MM.1S (cell line): ENCODE data around the gene DKK3.

Source experiments
- DNase-seq: peaks from one replicate; pipeline ENCODE4 v3.0.0-alpha.2; 2015
- H2AFZ ChIP-seq: fragments of 300-600 bp; sonication (generic); 2 replicates; pipeline ENCODE4 v1.6.0; 2016; ENCODE audit warnings: antibody characterized with exemption, low read length
- H3F3A ChIP-seq: fragments of 300-600 bp; sonication (generic); 2 replicates; pipeline ENCODE4 v1.6.1; 2016; ENCODE audit warnings: mild to moderate bottlenecking, antibody characterized with exemption, low read length, moderate library complexity, mixed read lengths; ENCODE audit not compliant: insufficient read depth
- H3K27ac ChIP-seq: fragments of 300-600 bp; sonication (generic); 2 replicates; pipeline ENCODE4 v1.5.1; 2016; ENCODE audit warnings: mild to moderate bottlenecking, low read length
- H3K27me3 ChIP-seq: fragments of 300-600 bp; sonication (generic); replicated peaks from 2 replicates; pipeline ENCODE4 v1.6.0; 2016; ENCODE audit warnings: low read length; ENCODE audit not compliant: insufficient read depth
- H3K36me3 ChIP-seq: fragments of 300-600 bp; sonication (generic); replicated peaks from 2 replicates; pipeline ENCODE4 v1.6.1; 2016; ENCODE audit warnings: mild to moderate bottlenecking, low read length, mixed read lengths; ENCODE audit not compliant: insufficient read depth
- H3K4me1 ChIP-seq: fragments of 300-600 bp; sonication (generic); 2 replicates; pipeline ENCODE4 v1.6.1; 2016; ENCODE audit warnings: low read length, mixed read lengths
- H3K4me2 ChIP-seq: fragments of 300-600 bp; sonication (generic); 2 replicates; pipeline ENCODE4 v1.6.0; 2016; ENCODE audit warnings: low read depth, low read length
- H3K4me3 ChIP-seq: fragments of 300-600 bp; sonication (generic); 2 replicates; pipeline ENCODE4 v1.5.1; 2016; ENCODE audit warnings: low read length, mixed read lengths
- H3K79me2 ChIP-seq: fragments of 300-600 bp; sonication (generic); 2 replicates; pipeline ENCODE4 v1.6.1; 2016; ENCODE audit warnings: mixed run types, low read length, mixed read lengths
- H3K9ac ChIP-seq: fragments of 300-600 bp; sonication (generic); 2 replicates; pipeline ENCODE4 v1.6.1; 2016; ENCODE audit warnings: low read length, mixed read lengths
- H3K9me2 ChIP-seq: fragments of 300-600 bp; sonication (generic); replicated peaks from 2 replicates; pipeline ENCODE4 v1.6.1; 2016; ENCODE audit warnings: mild to moderate bottlenecking, low read length, mixed read lengths; ENCODE audit not compliant: insufficient read depth
- H3K9me3 ChIP-seq: fragments of 300-600 bp; sonication (generic); replicated peaks from 2 replicates; pipeline ENCODE4 v1.6.1; 2016; ENCODE audit warnings: mild to moderate bottlenecking, low read length, mixed read lengths; ENCODE audit not compliant: insufficient read depth
- H4K20me1 ChIP-seq: fragments of 300-600 bp; sonication (generic); 2 replicates; pipeline ENCODE4 v1.6.1; 2016; ENCODE audit warnings: mild to moderate bottlenecking, low read length, moderate library complexity, mixed read lengths; ENCODE audit not compliant: insufficient read depth
- EZH2 ChIP-seq: fragments of 300-600 bp; sonication (generic); optimal IDR thresholded peaks from 2 replicates; pipeline ENCODE3; 2017; ENCODE audit warnings: low read depth, mild to moderate bottlenecking, antibody characterized with exemption, low read length, mixed read lengths
- EZH2phosphoT487 ChIP-seq: fragments of 300-600 bp; sonication (generic); IDR thresholded peaks from 2 replicates; pipeline ENCODE4 v1.6.1; 2018; ENCODE audit warnings: antibody characterized with exemption, low read length
- TF ChIP-seq, protein P1 (sequence below): fragments of 300-600 bp; sonication (generic); IDR thresholded peaks from 2 replicates; pipeline ENCODE4 v1.5.1; 2016; ENCODE audit warnings: antibody characterized with exemption, low read length, mixed read lengths

DKK3 gene

GRCh38 chr11:11937957-11938356 is 70.5 kb downstream of the DKK3 start:
- Histone ChIP-seq H3K36me3 (peaks cover 5% of the 10 kb centered on the region; the same call in 1 of the 2 replicates), H3F3A (no peaks in the 10 kb centered on the region)

DNA sequence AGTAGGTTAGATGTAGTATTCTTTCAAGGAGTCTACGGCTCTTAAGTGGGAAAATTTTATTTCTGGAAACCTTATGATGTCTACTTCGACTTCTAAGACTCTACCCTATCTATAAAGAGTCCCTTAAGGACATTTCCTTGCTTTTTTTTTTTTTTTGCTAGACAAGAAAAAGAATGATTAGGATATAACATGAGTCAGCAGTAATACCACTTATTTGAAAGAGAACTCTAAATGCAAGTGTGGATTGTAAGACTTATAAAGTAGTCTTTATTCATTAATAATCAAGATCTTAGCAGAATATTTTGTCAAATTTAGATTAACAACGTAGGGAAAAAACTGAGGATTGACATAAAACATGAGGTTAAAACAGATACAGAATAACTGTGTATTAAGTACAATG is 71.0 kb downstream of the DKK3 start:
- no peaks in the 10 kb centered on the region for H3K9me2 ChIP-seq
- no peak for DNase-seq
- H3K79me2 ChIP-seq: no peaks in the 10 kb centered on the region
- H3K27me3 ChIP-seq: no peaks in the 10 kb centered on the region
- H3K36me3 ChIP-seq: peaks cover 5% of the 10 kb centered on the region; the same call in 1 of the 2 replicates
- no peaks in the 10 kb centered on the region for H4K20me1 ChIP-seq
- H3K9ac ChIP-seq: no peak overlapping the region
- no peak overlapping the region for H2AFZ ChIP-seq
- no peaks in the 10 kb centered on the region for H3K4me1 ChIP-seq
- no peaks in the 10 kb centered on the region for H3F3A ChIP-seq
- TF ChIP-seq EZH2phosphoT487 (no peak), EZH2 (no peak)
- TF ChIP-seq, protein P1, sequence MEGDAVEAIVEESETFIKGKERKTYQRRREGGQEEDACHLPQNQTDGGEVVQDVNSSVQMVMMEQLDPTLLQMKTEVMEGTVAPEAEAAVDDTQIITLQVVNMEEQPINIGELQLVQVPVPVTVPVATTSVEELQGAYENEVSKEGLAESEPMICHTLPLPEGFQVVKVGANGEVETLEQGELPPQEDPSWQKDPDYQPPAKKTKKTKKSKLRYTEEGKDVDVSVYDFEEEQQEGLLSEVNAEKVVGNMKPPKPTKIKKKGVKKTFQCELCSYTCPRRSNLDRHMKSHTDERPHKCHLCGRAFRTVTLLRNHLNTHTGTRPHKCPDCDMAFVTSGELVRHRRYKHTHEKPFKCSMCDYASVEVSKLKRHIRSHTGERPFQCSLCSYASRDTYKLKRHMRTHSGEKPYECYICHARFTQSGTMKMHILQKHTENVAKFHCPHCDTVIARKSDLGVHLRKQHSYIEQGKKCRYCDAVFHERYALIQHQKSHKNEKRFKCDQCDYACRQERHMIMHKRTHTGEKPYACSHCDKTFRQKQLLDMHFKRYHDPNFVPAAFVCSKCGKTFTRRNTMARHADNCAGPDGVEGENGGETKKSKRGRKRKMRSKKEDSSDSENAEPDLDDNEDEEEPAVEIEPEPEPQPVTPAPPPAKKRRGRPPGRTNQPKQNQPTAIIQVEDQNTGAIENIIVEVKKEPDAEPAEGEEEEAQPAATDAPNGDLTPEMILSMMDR: no peak
- no peak overlapping the region for H3K27ac ChIP-seq
- no peaks in the 10 kb centered on the region for H3K9me3 ChIP-seq
- no peak overlapping the region for H3K4me2 ChIP-seq
- H3K4me3 ChIP-seq: no peak overlapping the region

More at GRCh38 chr11:11937957-11938356, 70.5 kb downstream of the DKK3 start:
- Histone ChIP-seq H3K4me3 (no peak overlapping the region), H3K27ac (no peak overlapping the region), H3K9me2 (no peaks in the 10 kb centered on the region), H3K9me3 (no peaks in the 10 kb centered on the region), H3K9ac (no peak overlapping the region), H3K27me3 (no peaks in the 10 kb centered on the region), H4K20me1 (no peaks in the 10 kb centered on the region), H3K4me1 (no peaks in the 10 kb centered on the region), H2AFZ (no peak overlapping the region), H3K4me2 (no peak overlapping the region), H3K79me2 (no peaks in the 10 kb centered on the region)
- DNase-seq: no peak
- TF ChIP-seq, protein P1: no peak
- TF ChIP-seq EZH2: no peak
- TF ChIP-seq EZH2phosphoT487: no peak

DNA sequence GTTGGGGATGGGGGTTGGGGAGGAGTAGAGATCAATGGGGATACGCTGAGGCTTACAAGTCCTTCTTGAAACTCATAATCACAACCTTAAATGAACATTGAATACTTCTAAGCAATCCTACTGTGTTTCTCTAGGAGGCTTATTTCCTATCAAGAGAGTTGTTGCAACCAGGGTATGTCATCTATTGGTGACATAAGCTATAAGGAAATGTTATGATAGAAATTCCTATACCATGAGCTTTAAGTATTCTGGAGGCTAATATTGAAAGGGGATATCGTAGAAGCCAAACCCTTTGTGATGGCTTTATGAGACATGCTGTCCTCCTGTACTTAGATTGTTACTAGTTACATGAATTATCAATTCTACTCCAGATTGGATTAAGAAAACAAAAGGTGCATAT is 72.9 kb downstream of the DKK3 start:
- Histone ChIP-seq H2AFZ (no peak overlapping the region), H3K4me1 (no peaks in the 10 kb centered on the region), H3K4me3 (no peak overlapping the region), H3K4me2 (no peak overlapping the region), H3K36me3 (peaks cover 5% of the 10 kb centered on the region; the same call in 1 of the 2 replicates), H4K20me1 (no peaks in the 10 kb centered on the region), H3K27ac (no peak overlapping the region), H3K9me2 (no peaks in the 10 kb centered on the region), H3K9me3 (no peaks in the 10 kb centered on the region), H3F3A (no peaks in the 10 kb centered on the region), H3K9ac (no peak overlapping the region), H3K79me2 (no peaks in the 10 kb centered on the region), H3K27me3 (no peaks in the 10 kb centered on the region)
- no peak for TF ChIP-seq EZH2phosphoT487
- TF ChIP-seq, protein P1: no peak
- DNase-seq: no peak
